ENCODE data around the gene NPAS4. TPM values are rescaled to one million over a fixed set of nuclear protein-coding genes. Genes with fewer than 3 reads are reported as not detected.
"Not testable (repeated sequence)": the region's sequence is repeated elsewhere in the genome, so short reads cannot be mapped to it uniquely, and the experiment has no call there.

NPAS4 gene
- not detected for total RNA-seq (ENCODE audit: unreplicated experiment)
- long read RNA-seq, result 0 reads

DNA sequence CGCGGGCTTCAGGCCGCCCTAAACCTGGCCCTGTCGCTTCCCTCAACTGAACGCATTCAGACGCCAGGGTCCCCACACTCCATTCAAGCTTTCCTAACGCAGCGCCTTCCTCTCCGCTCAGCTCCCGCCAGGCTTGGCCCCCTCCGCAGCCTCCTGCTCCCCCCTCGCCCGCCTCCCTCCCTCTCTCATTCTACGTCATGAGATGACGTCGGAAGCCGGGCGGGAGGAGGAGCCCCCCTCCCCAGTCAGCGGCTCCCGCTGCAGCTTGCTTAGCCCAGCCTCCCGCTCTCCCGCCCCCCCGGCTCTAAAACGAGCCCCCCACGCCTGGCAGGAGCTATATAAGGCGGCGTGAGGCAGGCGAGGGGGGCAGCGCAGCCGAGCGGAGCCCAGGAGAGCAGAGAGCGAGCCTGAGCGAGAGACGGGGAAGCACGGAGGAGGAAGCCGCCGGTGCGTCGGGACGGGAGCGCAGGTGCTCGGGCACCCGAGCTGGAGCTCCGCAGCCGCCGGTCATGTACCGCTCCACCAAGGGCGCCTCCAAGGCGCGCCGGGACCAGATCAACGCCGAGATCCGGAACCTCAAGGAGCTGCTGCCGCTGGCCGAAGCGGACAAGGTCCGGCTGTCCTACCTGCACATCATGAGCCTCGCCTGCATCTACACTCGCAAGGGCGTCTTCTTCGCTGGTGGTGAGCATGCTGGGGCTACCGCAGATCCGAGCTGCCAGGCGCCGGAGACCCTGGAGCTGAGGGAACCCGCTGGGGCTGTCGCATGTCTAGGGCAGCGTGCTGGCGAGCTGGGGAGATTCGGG lies at the start of gene NPAS4:
Gene NPAS4, plus strand, starts transcription at position 365 of the 806 bp plus-strand sequence. Its CDS starts 145 bp downstream, at position 510.
- Mint-ChIP-seq H3K27me3 (ENCODE audit: unreplicated experiment) (peaks cover 25% of the 10 kb centered on the region), H3K4me1 (ENCODE audit: unreplicated experiment) (peaks cover 5% of the 10 kb centered on the region), H3K27ac (ENCODE audit: unreplicated experiment) (no peak within 1 kb of the TSS), H3K4me3 (ENCODE audit: unreplicated experiment) (no peak within 1 kb of the TSS), H3K36me3 (ENCODE audit: low read depth, unreplicated experiment) (peaks cover 11% of the 10 kb centered on the region), H3K9me3 (ENCODE audit: unreplicated experiment) (no peaks in the 10 kb centered on the region)
- no peak for DNase-seq (ENCODE audit: low spot score)
- TF ChIP-seq, protein P1, sequence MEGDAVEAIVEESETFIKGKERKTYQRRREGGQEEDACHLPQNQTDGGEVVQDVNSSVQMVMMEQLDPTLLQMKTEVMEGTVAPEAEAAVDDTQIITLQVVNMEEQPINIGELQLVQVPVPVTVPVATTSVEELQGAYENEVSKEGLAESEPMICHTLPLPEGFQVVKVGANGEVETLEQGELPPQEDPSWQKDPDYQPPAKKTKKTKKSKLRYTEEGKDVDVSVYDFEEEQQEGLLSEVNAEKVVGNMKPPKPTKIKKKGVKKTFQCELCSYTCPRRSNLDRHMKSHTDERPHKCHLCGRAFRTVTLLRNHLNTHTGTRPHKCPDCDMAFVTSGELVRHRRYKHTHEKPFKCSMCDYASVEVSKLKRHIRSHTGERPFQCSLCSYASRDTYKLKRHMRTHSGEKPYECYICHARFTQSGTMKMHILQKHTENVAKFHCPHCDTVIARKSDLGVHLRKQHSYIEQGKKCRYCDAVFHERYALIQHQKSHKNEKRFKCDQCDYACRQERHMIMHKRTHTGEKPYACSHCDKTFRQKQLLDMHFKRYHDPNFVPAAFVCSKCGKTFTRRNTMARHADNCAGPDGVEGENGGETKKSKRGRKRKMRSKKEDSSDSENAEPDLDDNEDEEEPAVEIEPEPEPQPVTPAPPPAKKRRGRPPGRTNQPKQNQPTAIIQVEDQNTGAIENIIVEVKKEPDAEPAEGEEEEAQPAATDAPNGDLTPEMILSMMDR (IDR thresholded peaks at IDR 0.05; ENCODE audit: unreplicated experiment), result no peak

DNA sequence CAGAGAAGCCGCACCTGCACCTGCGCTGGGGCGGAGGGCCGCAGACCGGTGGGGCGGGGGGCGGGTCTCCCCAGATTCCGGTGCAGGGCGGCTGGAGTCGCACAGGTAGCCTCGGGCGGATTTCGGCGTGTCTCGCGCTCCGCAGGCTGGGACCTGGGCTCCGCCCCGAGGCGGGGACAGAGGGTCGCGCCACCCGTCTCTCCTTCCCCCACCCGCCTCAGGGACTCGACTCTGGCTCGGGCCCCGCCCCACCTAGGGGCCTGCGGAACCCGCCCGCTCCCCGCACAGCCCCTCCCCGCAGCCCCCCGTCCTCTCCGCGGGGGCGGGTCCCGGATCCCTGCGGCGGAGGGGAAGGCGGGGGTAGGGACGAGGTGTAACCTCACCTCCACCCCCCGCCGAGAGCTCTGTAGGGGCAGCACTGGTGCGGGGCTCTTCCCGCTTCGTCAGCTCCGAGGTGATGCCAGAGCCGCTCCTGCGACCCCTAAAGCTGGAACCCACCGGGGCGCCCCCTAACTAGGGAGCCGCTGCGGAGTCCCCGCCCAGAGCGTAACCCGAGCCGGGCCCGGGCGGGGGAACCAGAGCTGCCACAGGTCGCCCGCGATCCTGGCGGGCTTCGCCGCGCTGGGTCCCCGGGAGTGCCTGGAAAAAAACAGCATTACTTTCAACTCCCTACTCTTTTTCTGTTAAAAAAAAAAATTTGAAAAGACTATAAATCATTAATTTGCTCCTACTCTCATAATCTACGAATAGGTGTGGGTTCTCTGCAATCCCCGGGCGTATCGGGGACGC lies 49.0 kb upstream of the NPAS4 start, which contains the start of gene SLC29A2:
Gene SLC29A2, minus strand, starts transcription at position 134 of the 789 bp plus-strand sequence. CDS start 169 bp downstream, outside the sequence.
- H3K4me1 Mint-ChIP-seq (ENCODE audit: unreplicated experiment), result peaks cover 8% of the 10 kb centered on the region
- no peak within 1 kb of the TSS for H3K27ac Mint-ChIP-seq (ENCODE audit: unreplicated experiment)
- TF ChIP-seq, protein P1 (IDR thresholded peaks at IDR 0.05; ENCODE audit: unreplicated experiment), result no peak
- H3K4me3 Mint-ChIP-seq (ENCODE audit: unreplicated experiment), result peak within 1 kb of the TSS; percentile 92
- peaks cover 15% of the 10 kb centered on the region for H3K27me3 Mint-ChIP-seq (ENCODE audit: unreplicated experiment)
- peak; percentile 64 for DNase-seq (ENCODE audit: low spot score)
- H3K9me3 Mint-ChIP-seq (ENCODE audit: unreplicated experiment), result no peaks in the 10 kb centered on the region
- H3K36me3 Mint-ChIP-seq (ENCODE audit: low read depth, unreplicated experiment), result peaks cover 10% of the 10 kb centered on the region

DNA sequence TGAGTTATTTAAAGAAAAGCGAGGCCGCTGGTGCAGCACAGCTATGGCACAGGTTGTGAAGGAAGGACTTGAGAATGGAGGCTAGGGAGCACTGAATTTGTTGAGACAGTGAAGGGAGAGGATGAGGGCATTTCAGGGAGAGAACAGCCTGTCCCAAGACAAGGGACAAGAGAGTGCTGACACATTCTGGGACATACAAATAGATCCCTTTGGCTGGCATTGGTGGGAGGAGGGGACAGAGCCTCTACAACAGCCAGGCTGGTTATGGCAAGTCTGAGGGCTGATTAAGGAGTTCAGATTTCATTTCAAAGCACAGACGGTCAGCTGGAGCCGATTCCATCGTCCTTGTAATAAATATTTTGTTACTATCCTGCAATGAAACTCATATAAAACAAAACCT lies 47.6 kb upstream of the NPAS4 start:
- H3K27ac Mint-ChIP-seq (ENCODE audit: unreplicated experiment), result no peak overlapping the region
- peaks cover 5% of the 10 kb centered on the region for H3K36me3 Mint-ChIP-seq (ENCODE audit: low read depth, unreplicated experiment)
- TF ChIP-seq, protein P1 (IDR thresholded peaks at IDR 0.05; ENCODE audit: unreplicated experiment), result no peak

DNA sequence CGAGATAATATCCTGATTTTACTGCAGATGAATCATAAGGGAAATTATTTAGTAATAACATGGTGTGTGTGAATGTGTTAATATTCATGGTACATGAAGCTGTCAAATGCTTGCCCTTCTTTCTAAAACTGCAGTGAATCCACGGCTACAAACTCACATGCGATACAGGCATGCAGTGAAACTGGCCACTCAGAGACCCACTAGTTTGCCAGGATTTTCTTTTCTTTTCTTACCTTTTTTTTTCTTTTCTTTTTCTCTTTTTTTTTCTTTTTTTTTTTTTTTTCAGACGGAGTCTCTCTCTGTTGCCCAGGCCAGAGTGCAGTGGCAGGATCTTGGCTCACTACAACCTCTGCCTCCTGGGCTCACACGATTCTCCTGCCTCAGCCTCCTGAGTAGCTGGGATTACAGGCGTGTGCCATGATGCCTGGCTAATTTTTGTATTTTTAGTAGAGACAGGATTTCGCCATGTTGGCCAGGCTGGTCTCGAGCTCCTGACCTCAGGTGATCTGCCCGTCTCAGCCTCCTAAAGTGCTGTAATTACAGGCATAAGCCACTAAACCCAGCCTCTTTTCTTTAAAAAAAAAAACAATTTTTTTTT lies 47.0 kb upstream of the NPAS4 start:
- not testable (repeated sequence) for H3K27ac Mint-ChIP-seq (ENCODE audit: unreplicated experiment); H3K4me1 Mint-ChIP-seq (ENCODE audit: unreplicated experiment); DNase-seq (ENCODE audit: low spot score); H3K9me3 Mint-ChIP-seq (ENCODE audit: unreplicated experiment); H3K36me3 Mint-ChIP-seq (ENCODE audit: low read depth, unreplicated experiment); H3K4me3 Mint-ChIP-seq (ENCODE audit: unreplicated experiment); H3K27me3 Mint-ChIP-seq (ENCODE audit: unreplicated experiment)

More for the DNA sequence above, 47.6 kb upstream of the NPAS4 start:
- no peak for DNase-seq (ENCODE audit: low spot score)
- Mint-ChIP-seq H3K4me1 (ENCODE audit: unreplicated experiment) (peaks cover 8% of the 10 kb centered on the region), H3K4me3 (ENCODE audit: unreplicated experiment) (no peak overlapping the region), H3K9me3 (ENCODE audit: unreplicated experiment) (no peaks in the 10 kb centered on the region), H3K27me3 (ENCODE audit: unreplicated experiment) (peaks cover 9% of the 10 kb centered on the region)

DNA sequence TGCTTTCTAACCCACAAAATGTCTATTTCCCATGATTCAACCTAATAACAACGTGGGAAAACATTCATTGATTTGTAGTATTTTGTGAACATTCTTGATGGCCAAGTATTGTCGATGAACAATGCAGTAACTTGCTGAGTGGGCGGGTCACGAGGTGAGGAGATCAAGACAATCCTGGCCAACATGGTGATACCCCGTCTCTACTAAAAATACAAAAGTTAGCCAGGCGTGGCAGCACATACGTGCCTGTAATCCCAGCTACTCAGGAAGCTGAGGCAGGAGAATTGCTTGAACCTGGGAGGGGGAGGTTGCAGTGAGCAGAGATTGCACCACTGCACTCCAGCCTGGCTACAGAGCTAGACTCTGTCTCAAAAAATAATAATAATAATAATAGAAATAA lies 40.6 kb upstream of the NPAS4 start:
- not testable (repeated sequence) for H3K9me3 Mint-ChIP-seq (ENCODE audit: unreplicated experiment); H3K36me3 Mint-ChIP-seq (ENCODE audit: low read depth, unreplicated experiment); H3K4me3 Mint-ChIP-seq (ENCODE audit: unreplicated experiment); H3K27me3 Mint-ChIP-seq (ENCODE audit: unreplicated experiment); DNase-seq (ENCODE audit: low spot score); H3K4me1 Mint-ChIP-seq (ENCODE audit: unreplicated experiment); H3K27ac Mint-ChIP-seq (ENCODE audit: unreplicated experiment)

DNA sequence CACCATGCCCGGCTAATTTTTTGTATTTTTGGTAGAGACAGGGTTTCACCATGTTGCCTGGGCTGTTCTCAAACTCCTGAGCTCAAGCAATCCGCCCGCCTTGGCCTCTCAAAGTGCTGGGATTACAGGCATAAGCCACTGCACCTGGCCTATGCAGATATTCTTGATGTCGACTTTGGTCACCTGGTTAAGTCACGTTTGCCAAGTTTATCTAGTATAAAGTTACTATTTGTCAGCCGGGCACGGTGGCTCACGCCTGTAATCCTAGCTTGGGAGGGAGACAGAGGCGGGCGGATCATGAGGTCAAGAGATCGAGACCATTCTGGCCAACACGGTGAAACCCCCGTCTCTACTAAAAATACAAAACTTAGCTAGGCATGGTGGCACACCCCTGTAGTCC lies 36.5 kb upstream of the NPAS4 start:
- not testable (repeated sequence) for H3K27me3 Mint-ChIP-seq (ENCODE audit: unreplicated experiment); H3K36me3 Mint-ChIP-seq (ENCODE audit: low read depth, unreplicated experiment); H3K4me1 Mint-ChIP-seq (ENCODE audit: unreplicated experiment); H3K27ac Mint-ChIP-seq (ENCODE audit: unreplicated experiment); DNase-seq (ENCODE audit: low spot score); H3K4me3 Mint-ChIP-seq (ENCODE audit: unreplicated experiment); H3K9me3 Mint-ChIP-seq (ENCODE audit: unreplicated experiment)
